HepG2 (cell line): Measurements from ENCODE around the gene HDGFL2. TPM values are rescaled to one million over a fixed set of nuclear protein-coding genes. Genes with fewer than 3 reads are reported as not detected.

Experiments
- ATAC-seq: fragments of 200-7000 bp; cut with Tn5 transposase; 3 replicates; pipeline ENCODE4 v1.9.1; 2020; ENCODE audit warnings: mild to moderate bottlenecking, moderate library complexity
- BruUV-seq: library from RNA; stranded (reverse); fragments of 400-500 nt; replicated peaks from 2 replicates; lab custom pipeline; 2021; lab: Mats Ljungman, UMichigan
- CTCF ChIA-PET: fragments of 300-600 bp; formaldehyde crosslinking; extraction: SDS; loops from one replicate; lab custom pipeline; 2021; ENCODE audit warnings: low total read pairs, inconsistent platforms, low intra/inter-chr PET ratio; lab: Yijun Ruan, JAX
- POLR2A ChIA-PET: fragments of 350-600 bp; sonication (Branson Sonifier 250); formaldehyde crosslinking; loops from one replicate; lab custom pipeline; 2020; ENCODE audit warnings: antibody characterized with exemption, inconsistent platforms; lab: Yijun Ruan, JAX
- DNase-seq: peaks from one replicate; pipeline ENCODE4 v3.0.0-alpha.2; 2015; ENCODE audit warnings: low spot score
- FAIRE-seq: peaks from 3 replicates; lab custom pipeline; 2011; peaks lifted over from hg19 to GRCh38; lab: Jason Lieb, UNC
- H2AFZ ChIP-seq: one replicate; pipeline ENCODE4 v1.6.1; 2011; ENCODE audit warnings: low read length, inconsistent platforms
- H3K27ac ChIP-seq: fragments of 300-600 bp; 3 replicates; pipeline ENCODE4 v1.8.0; 2011; ENCODE audit warnings: mixed run types, mild to moderate bottlenecking, mixed read lengths, low read length, inconsistent platforms; ENCODE audit not compliant: insufficient read depth; ENCODE audit errors: extremely low read length
- H3K27me3 ChIP-seq, 2 experiments: fragments of 200-600 bp in 1 of 2; 2 replicates in 1 of 2; 3 replicates in 1 of 2; pipeline versions ENCODE4 v1.6.0 to v1.8.0; 2011; ENCODE audit warnings: low read length in 2 of 2, mild to moderate bottlenecking in 2 of 2, moderate library complexity in 2 of 2, inconsistent platforms in 1 of 2; ENCODE audit not compliant: insufficient read depth in 2 of 2, control insufficient read depth in 1 of 2
- H3K36me3 ChIP-seq, 2 experiments: fragments of 200-600 bp in 1 of 2; replicated peaks in 1 of 2; 2 replicates in 1 of 2; 3 replicates in 1 of 2; pipeline versions ENCODE4 v1.5.1 to v1.8.0; 2011; ENCODE audit warnings: low read length in 2 of 2, inconsistent platforms in 1 of 2; ENCODE audit not compliant: insufficient read depth in 2 of 2, control insufficient read depth in 1 of 2
- H3K4me1 ChIP-seq: 2 replicates; pipeline ENCODE4 v1.5.1; 2012; ENCODE audit warnings: low read length, inconsistent platforms; ENCODE audit not compliant: insufficient read depth
- H3K4me2 ChIP-seq: 2 replicates; pipeline ENCODE4 v1.6.0; 2011; ENCODE audit warnings: low read depth, low read length, inconsistent platforms
- H3K4me3 ChIP-seq, 3 experiments: fragments of 200-600 bp in 1 of 3; sonication (generic), shearing (Covaris generic) in 1 of 3; replicated peaks in 1 of 3; 2 replicates each; pipeline ENCODE4 v1.5.1; 2011 to 2016; ENCODE audit warnings: low read length in 3 of 3, inconsistent platforms in 2 of 3, low read depth in 2 of 3, mild to moderate bottlenecking in 2 of 3, control low read depth in 1 of 3, mixed read lengths in 1 of 3; ENCODE audit not compliant: insufficient read depth in 1 of 3
- H3K79me2 ChIP-seq: one replicate; pipeline ENCODE4 v1.6.1; 2011; ENCODE audit warnings: low read length, inconsistent platforms; ENCODE audit not compliant: insufficient read depth
- H3K9ac ChIP-seq: 2 replicates; pipeline ENCODE4 v1.6.0; 2011; ENCODE audit warnings: mild to moderate bottlenecking, low read depth, low read length, inconsistent platforms; ENCODE audit not compliant: insufficient read depth
- H3K9me3 ChIP-seq: 2 replicates; pipeline ENCODE4 v1.5.1; 2012; ENCODE audit warnings: mild to moderate bottlenecking, low read length
- H4K20me1 ChIP-seq: 2 replicates; pipeline ENCODE4 v1.6.0; 2011; ENCODE audit warnings: inconsistent platforms, mild to moderate bottlenecking, low read length, moderate library complexity; ENCODE audit not compliant: insufficient read depth
- KDM1A ChIP-seq: IDR thresholded peaks from 2 replicates; pipeline ENCODE4 v1.6.1; 2016; ENCODE audit warnings: missing compliant biosample characterization
- SALL2 ChIP-seq: sonication (generic); formaldehyde crosslinking; IDR thresholded peaks from 2 replicates; pipeline ENCODE4 v1.8.1; 2023; ENCODE audit warnings: mild to moderate bottlenecking, missing genetic modification reagents, inconsistent platforms
- SRSF9 ChIP-seq: fragments of 200-400 bp; formaldehyde crosslinking; IDR thresholded peaks from 2 replicates; pipeline ENCODE4 v1.6.1; 2018; ENCODE audit warnings: borderline replicate concordance, mild to moderate bottlenecking, low read depth, low read length; ENCODE audit not compliant: insufficient read depth, poor library complexity, severe bottlenecking
- STAG1 ChIP-seq: sonication (generic); formaldehyde crosslinking; IDR thresholded peaks from 2 replicates; pipeline ENCODE4 v1.4.0; 2020; ENCODE audit warnings: missing genetic modification reagents
- XRCC5 ChIP-seq: fragments of 200-400 bp; formaldehyde crosslinking; optimal IDR thresholded peaks from 2 replicates; pipeline ENCODE3; 2017; ENCODE audit warnings: mild to moderate bottlenecking, low read length
- ZBTB49 ChIP-seq: sonication (generic); formaldehyde crosslinking; IDR thresholded peaks from 2 replicates; pipeline ENCODE4 v1.4.0; 2020; ENCODE audit warnings: missing genetic modification reagents, borderline replicate concordance
- ZFP36 ChIP-seq: fragments of 150-350 bp; IDR thresholded peaks from 2 replicates; pipeline ENCODE4 v1.6.1; 2018; ENCODE audit warnings: borderline replicate concordance, low read length, low read depth; ENCODE audit not compliant: partially characterized antibody
- ZMYM3 ChIP-seq: sonication (generic); formaldehyde crosslinking; IDR thresholded peaks from 2 replicates; pipeline ENCODE4 v1.5.1; 2020; ENCODE audit warnings: mild to moderate bottlenecking, missing genetic modification reagents
- WGBS: methylation state at CpG from one replicate; pipeline ENCODE4 v1.1.6; 2017; ENCODE audit warnings: low lambda C conversion rate; 5-methylcytosine and 5-hydroxymethylcytosine counted together
- in situ Hi-C: cut with HindIII; loops from 2 replicates; pipeline ENCODE4 v1.10.0; 2017; ENCODE audit warnings: low pct_unique_long_range_greater_than_20kb; ENCODE audit not compliant: extremely low pct_ligation_motif_present
- intact Hi-C: fragments of 100-400 bp; cut with micrococcal nuclease; formaldehyde crosslinking; loops from one replicate; pipeline ENCODE4 v1.10.0; 2022; ENCODE audit not compliant: unreplicated experiment
- polyA plus RNA-seq, 8 experiments: library from polyadenylated mRNA; depleted of rRNA in 3 of 8; stranded (reverse) in 7 of 8; unstranded in 1 of 8; fragments of >200 nt; fragmentation: Illumina TruSeq in 4 of 8; extraction: Trizol in 4 of 8; gene quantifications; 2 replicates each; pipeline versions ENCODE4 v1.2.1 to v1.2.3, GENCODE V29; 2011 to 2016; ENCODE audit warnings: low read depth in 4 of 8, missing spikeins in 1 of 8, mixed read lengths in 1 of 8; ENCODE audit not compliant: insufficient read depth in 1 of 8
- total RNA-seq, 5 experiments: library from RNA; depleted of rRNA; stranded (reverse); fragments of >200 nt; fragmentation: Illumina TruSeq; extraction: Trizol; gene quantifications; 2 replicates each; pipeline ENCODE4 v1.2.3, GENCODE V29; 2016; ENCODE audit warnings: low read depth in 1 of 5
- TF ChIP-seq, protein P1 (sequence below): sonication (generic); formaldehyde crosslinking; IDR thresholded peaks from 2 replicates; pipeline ENCODE4 v1.4.0; 2020; ENCODE audit warnings: missing genetic modification reagents
- TF ChIP-seq, protein P2 (sequence below): sonication (generic); formaldehyde crosslinking; conservative IDR thresholded peaks from 2 replicates; pipeline ENCODE4 v1.4.0; 2020; ENCODE audit warnings: mild to moderate bottlenecking, missing genetic modification reagents, moderate library complexity
- TF ChIP-seq, protein P3 (sequence below): sonication (generic); formaldehyde crosslinking; IDR thresholded peaks from 2 replicates; pipeline ENCODE4 v1.5.1; 2020; ENCODE audit warnings: missing genetic modification reagents, mild to moderate bottlenecking, borderline replicate concordance

The HDGFL2 gene
- total and polyA plus RNA-seq, 2 of the 13 experiments (the other 11 are each of a cell fraction or from before 2014, with no cell fraction given): 20.0 to 51.1 TPM

DNA sequence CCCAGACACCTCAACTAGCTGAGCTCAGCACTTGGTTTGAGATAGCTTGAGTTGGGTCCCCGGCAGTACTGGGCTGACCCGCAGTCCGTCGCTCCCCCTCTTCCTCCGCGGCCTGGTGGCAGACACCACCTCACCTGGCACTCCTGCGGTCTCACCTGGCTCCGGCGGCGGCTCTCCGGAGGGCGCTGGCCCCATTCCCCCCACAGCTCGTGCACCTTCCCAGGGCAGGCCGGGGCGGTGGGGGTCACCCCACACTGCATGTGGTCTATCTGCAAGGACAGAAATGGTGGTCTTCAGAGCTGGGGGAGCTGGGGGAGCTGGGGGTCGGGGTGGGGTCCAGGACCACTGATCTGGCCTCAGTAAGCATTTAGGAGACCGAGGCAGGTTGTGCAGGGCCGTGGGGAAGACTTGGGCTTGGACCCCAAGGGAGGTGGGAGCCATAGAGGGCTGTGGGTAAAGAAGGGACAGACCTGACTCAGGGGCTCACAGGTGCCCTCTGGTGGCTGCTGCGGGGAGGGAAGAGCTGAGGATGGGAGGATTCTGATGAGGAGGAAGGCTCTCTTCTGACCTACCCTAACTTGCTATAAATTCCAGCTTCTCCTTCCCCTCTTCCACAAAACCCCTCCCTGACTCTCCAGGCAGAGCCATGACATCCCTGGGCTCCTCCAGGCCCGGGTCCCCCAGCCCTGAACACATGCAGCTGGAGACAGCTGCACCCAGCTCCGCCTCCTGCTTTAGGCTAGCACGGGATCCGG, 52.9 kb downstream of the HDGFL2 start:
- FAIRE-seq (no peak), ATAC-seq (peak; percentile 50), DNase-seq (no peak)
- Histone ChIP-seq H3K4me3 (no peak overlapping the region), H3K9me3 (no peaks in the 10 kb centered on the region), H3K27me3 (no peaks in the 10 kb centered on the region; a peak in 1 of 5 replicates), H3K4me2 (no peak overlapping the region), H3K4me1 (peaks cover 39% of the 10 kb centered on the region), H3K27ac (no peak overlapping the region), H4K20me1 (no peaks in the 10 kb centered on the region), H3K79me2 (no peaks in the 10 kb centered on the region), H2AFZ (no peak overlapping the region), H3K9ac (no peak overlapping the region), H3K36me3 (no peaks in the 10 kb centered on the region)
- ChIA-PET POLR2A (interaction anchor here (0.6 to 4.5 kb wide), 2 partner anchors 10 to 15 kb away, joined by 4 to 38 read pairs; partner anchors contain the start of genes LRG1 and PLIN5), CTCF (no interaction called here)
- WGBS: 66% methylated on average over 20 of the region's 23 CpGs
- in situ Hi-C loops: no loop called here
- intact Hi-C loops: no loop called here
- BruUV-seq: no TSS peak
- TF ChIP-seq XRCC5 (peak; percentile 50), SRSF9 (no peak), KDM1A (CRISPR knock-in tag) (0 out of 2 replicates have a peak, but pooled peaks have one; percentile 17), STAG1 (CRISPR knock-in tag) (peak; percentile 40), ZFP36 (peak; percentile 46), ZBTB49 (no peak), SALL2 (CRISPR knock-in tag) (no peak), ZMYM3 (CRISPR knock-in tag) (0 out of 2 replicates have a peak, but pooled peaks have one; percentile 64)
- TF ChIP-seq, protein P1, sequence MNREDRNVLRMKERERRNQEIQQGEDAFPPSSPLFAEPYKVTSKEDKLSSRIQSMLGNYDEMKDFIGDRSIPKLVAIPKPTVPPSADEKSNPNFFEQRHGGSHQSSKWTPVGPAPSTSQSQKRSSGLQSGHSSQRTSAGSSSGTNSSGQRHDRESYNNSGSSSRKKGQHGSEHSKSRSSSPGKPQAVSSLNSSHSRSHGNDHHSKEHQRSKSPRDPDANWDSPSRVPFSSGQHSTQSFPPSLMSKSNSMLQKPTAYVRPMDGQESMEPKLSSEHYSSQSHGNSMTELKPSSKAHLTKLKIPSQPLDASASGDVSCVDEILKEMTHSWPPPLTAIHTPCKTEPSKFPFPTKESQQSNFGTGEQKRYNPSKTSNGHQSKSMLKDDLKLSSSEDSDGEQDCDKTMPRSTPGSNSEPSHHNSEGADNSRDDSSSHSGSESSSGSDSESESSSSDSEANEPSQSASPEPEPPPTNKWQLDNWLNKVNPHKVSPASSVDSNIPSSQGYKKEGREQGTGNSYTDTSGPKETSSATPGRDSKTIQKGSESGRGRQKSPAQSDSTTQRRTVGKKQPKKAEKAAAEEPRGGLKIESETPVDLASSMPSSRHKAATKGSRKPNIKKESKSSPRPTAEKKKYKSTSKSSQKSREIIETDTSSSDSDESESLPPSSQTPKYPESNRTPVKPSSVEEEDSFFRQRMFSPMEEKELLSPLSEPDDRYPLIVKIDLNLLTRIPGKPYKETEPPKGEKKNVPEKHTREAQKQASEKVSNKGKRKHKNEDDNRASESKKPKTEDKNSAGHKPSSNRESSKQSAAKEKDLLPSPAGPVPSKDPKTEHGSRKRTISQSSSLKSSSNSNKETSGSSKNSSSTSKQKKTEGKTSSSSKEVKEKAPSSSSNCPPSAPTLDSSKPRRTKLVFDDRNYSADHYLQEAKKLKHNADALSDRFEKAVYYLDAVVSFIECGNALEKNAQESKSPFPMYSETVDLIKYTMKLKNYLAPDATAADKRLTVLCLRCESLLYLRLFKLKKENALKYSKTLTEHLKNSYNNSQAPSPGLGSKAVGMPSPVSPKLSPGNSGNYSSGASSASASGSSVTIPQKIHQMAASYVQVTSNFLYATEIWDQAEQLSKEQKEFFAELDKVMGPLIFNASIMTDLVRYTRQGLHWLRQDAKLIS: no peak
- TF ChIP-seq, protein P2, sequence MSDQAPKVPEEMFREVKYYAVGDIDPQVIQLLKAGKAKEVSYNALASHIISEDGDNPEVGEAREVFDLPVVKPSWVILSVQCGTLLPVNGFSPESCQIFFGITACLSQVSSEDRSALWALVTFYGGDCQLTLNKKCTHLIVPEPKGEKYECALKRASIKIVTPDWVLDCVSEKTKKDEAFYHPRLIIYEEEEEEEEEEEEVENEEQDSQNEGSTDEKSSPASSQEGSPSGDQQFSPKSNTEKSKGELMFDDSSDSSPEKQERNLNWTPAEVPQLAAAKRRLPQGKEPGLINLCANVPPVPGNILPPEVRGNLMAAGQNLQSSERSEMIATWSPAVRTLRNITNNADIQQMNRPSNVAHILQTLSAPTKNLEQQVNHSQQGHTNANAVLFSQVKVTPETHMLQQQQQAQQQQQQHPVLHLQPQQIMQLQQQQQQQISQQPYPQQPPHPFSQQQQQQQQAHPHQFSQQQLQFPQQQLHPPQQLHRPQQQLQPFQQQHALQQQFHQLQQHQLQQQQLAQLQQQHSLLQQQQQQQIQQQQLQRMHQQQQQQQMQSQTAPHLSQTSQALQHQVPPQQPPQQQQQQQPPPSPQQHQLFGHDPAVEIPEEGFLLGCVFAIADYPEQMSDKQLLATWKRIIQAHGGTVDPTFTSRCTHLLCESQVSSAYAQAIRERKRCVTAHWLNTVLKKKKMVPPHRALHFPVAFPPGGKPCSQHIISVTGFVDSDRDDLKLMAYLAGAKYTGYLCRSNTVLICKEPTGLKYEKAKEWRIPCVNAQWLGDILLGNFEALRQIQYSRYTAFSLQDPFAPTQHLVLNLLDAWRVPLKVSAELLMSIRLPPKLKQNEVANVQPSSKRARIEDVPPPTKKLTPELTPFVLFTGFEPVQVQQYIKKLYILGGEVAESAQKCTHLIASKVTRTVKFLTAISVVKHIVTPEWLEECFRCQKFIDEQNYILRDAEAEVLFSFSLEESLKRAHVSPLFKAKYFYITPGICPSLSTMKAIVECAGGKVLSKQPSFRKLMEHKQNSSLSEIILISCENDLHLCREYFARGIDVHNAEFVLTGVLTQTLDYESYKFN: no peak
- TF ChIP-seq, protein P3, sequence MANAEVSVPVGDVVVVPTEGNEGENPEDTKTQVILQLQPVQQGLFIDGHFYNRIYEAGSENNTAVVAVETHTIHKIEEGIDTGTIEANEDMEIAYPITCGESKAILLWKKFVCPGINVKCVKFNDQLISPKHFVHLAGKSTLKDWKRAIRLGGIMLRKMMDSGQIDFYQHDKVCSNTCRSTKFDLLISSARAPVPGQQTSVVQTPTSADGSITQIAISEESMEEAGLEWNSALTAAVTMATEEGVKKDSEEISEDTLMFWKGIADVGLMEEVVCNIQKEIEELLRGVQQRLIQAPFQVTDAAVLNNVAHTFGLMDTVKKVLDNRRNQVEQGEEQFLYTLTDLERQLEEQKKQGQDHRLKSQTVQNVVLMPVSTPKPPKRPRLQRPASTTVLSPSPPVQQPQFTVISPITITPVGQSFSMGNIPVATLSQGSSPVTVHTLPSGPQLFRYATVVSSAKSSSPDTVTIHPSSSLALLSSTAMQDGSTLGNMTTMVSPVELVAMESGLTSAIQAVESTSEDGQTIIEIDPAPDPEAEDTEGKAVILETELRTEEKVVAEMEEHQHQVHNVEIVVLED (CRISPR knock-in tag): no peak
